ENCODE measurements around the gene CCND3.

- no peak for TF ChIP-seq ZNF124 (CRISPR knock-in tag; IDR thresholded peaks at IDR 0.05)
- TF ChIP-seq BRCA1 (CRISPR knock-in tag; IDR thresholded peaks at IDR 0.05), result no peak
- TF ChIP-seq REST (IDR thresholded peaks at IDR 0.05; ENCODE audit: borderline replicate concordance in 1 of 2, low read depth in 1 of 2, low read length in 2 of 2), result no peak
- no peak for TF ChIP-seq ZNF331 (CRISPR knock-in tag; IDR thresholded peaks at IDR 0.05)
- TF ChIP-seq NCOA1 (CRISPR knock-in tag; IDR thresholded peaks at IDR 0.05), result no peak
- no peak for TF ChIP-seq ZFYVE20 (CRISPR knock-in tag; IDR thresholded peaks at IDR 0.05; ENCODE audit: borderline replicate concordance, low read depth)
- no peak for TF ChIP-seq FOXK1 (CRISPR knock-in tag; IDR thresholded peaks at IDR 0.05; ENCODE audit: borderline replicate concordance, low read depth)
- TF ChIP-seq FOXP1 (IDR thresholded peaks at IDR 0.05), result no peak
- no peak for TF ChIP-seq FOXP1 (CRISPR knock-in tag; IDR thresholded peaks at IDR 0.05)
- no peak for TF ChIP-seq FOSL1 (CRISPR knock-in tag; IDR thresholded peaks at IDR 0.05; ENCODE audit: borderline replicate concordance)
Measured at GRCh38 chr6:41884957-41885356, 56.7 kb downstream of the CCND3 start.
